A549 treated with RU486 at 1 μM for 4 hours (cell line): ENCODE measurements around the gene VCY1B. TPM values are rescaled to one million over a fixed set of nuclear protein-coding genes. Genes with fewer than 3 reads are reported as not detected.

Experiments used
- total RNA-seq: library from RNA; stranded (reverse); fragments of 200-300 nt; extraction: Qiagen RNA extraction; gene quantifications from 5 replicates; pipeline ENCODE4 v1.2.3, GENCODE V29; 2022; ENCODE audit warnings: low read depth

The VCY1B gene
- not detected in 5 replicates for total RNA-seq

GRCh38 chrY:14055927-14056326 is at the start of gene VCY1B:
Gene VCY1B, plus strand, starts transcription at chrY:14056227. Its CDS starts 63 bp downstream, at chrY:14056290.

Other genes starting within 250 kb of the VCY1B start
- not detected in 5 replicates for gene VCY, start 69.8 kb upstream of the VCY1B start, total RNA-seq